Mammary epithelial cell (primary cell): ENCODE results near the gene PDE3B.

Experiments
- CTCF ChIP-seq, 2 donors: IDR thresholded peaks in 1 of 2; conservative IDR thresholded peaks in 1 of 2; 2 replicates each; pipeline ENCODE4 v1.5.1; 2011 to 2012; ENCODE audit warnings: inconsistent platforms in 2 of 2, low read length in 2 of 2, mild to moderate bottlenecking in 2 of 2, control low read depth in 1 of 2, low read depth in 1 of 2; ENCODE audit not compliant: insufficient read depth in 1 of 2; ENCODE audit errors: extremely low read depth in 1 of 2
- EZH2 ChIP-seq: IDR thresholded peaks from 2 replicates; pipeline ENCODE4 v1.6.1; 2012; ENCODE audit warnings: low read length, inconsistent platforms, borderline replicate concordance

GRCh38 chr11:14677146-14677545 lies 33.5 kb downstream of the PDE3B start:
- TF ChIP-seq CTCF (conservative IDR thresholded peaks at IDR 0.05 in 1 of 2, IDR thresholded peaks at IDR 0.05 in 1 of 2; ENCODE audit: extremely low read depth in 1 of 2, insufficient read depth in 1 of 2, low read depth in 1 of 2, low read length in 2 of 2) (no peak), EZH2 (no peak)
